ENCODE results near the gene TPD52L2.
A peak's percentile ranks its signal among the peaks of the same experiment; 100 is the strongest.

Gene TPD52L2

DNA sequence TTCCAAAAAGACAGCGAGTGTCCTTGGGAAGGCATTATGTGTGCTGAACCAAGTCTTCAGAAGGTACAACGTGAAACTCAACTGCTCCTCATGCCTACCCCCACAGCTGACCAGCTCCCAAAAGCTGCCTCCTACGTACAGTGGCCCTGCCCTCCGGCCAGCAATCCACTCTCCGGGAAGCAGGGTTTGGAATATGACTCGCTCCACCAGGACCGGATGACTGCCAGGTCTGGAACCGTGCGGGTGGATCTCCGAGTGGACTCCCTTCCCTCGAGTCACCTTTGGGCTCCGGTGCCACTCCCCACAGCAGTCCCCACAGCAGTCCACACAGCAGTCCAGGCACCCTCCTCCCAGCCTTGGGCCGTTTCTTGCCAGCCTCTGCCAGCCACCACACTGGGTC is 38.3 kb upstream of the TPD52L2 start:
- peaks cover 31 to 59% (median 44%) of the 10 kb centered on the region in 10 experiments for H3K4me1 ChIP-seq
- H3K4me3 ChIP-seq = no peak overlapping the region
- no peak overlapping the region for H3K9ac ChIP-seq
- H3K27ac ChIP-seq = no peak overlapping the region; a peak in 1 of 22 replicates
- TF ChIP-seq Cebpa-rat (IDR thresholded peaks at IDR 0.05) = no peak
- peaks cover 0 to 7% (median 3%) of the 10 kb centered on the region in 11 experiments; a peak in 8 of 22 replicates for H3K9me3 ChIP-seq (replicated peaks in 1 of 11)
- H3K36me3 ChIP-seq = no peaks in the 10 kb centered on the region
- H3K4me2 ChIP-seq = peak overlapping the region in 7 of 11 experiments; percentile 7 to 45 (median 18); a peak in 7 of 22 replicates
- H3K27me3 ChIP-seq = peaks cover 46 to 64% (median 62%) of the 10 kb centered on the region in 11 experiments
- peaks cover 0 to 67% (median 21%) of the 10 kb centered on the region in 11 experiments; a peak in 17 of 22 replicates for H4K20me1 ChIP-seq

DNA sequence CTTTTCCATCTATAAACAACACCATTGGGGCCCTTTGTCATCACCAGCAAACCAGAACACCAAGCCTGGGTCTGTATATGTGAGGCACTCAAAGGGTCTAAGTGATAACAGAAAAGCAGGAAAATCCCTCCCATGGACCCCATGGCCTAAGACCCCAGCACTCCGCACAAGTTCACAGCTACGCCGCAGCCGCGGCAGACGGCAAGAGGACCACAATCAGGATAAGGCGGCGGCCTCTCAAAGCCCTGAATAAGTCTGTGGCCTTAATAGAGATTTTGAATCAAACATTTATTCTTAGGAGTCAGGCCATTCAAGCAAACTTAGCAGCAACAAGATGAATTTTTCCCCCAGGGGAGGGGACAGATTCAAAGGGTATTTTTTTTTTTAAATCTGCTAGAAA is 36.9 kb upstream of the TPD52L2 start:
- H3K36me3 ChIP-seq = no peaks in the 10 kb centered on the region
- peaks cover 0 to 7% (median 3%) of the 10 kb centered on the region in 11 experiments; a peak in 8 of 22 replicates for H3K9me3 ChIP-seq (replicated peaks in 1 of 11)
- no peak overlapping the region for H3K9ac ChIP-seq
- TF ChIP-seq Cebpa-rat (IDR thresholded peaks at IDR 0.05) = no peak
- H3K27ac ChIP-seq = no peak overlapping the region
- no peak overlapping the region for H3K4me3 ChIP-seq
- peak overlapping the region in 8 of 11 experiments; percentile 9 to 94 (median 36); a peak in 12 of 22 replicates for H3K4me2 ChIP-seq
- H4K20me1 ChIP-seq = peaks cover 0 to 53% (median 34%) of the 10 kb centered on the region in 11 experiments; a peak in 19 of 22 replicates
- peaks cover 23 to 52% (median 41%) of the 10 kb centered on the region in 10 experiments for H3K4me1 ChIP-seq
- H3K27me3 ChIP-seq = peaks cover 60 to 78% (median 75%) of the 10 kb centered on the region in 11 experiments

GRCh38 chr20:63828545-63828944 is 36.5 kb upstream of the TPD52L2 start:
- Histone ChIP-seq H3K4me1 (peaks cover 23 to 50% (median 40%) of the 10 kb centered on the region in 10 experiments), H4K20me1 (peaks cover 0 to 50% (median 34%) of the 10 kb centered on the region in 11 experiments; a peak in 19 of 22 replicates), H3K4me3 (no peak overlapping the region), H3K9ac (no peak overlapping the region), H3K27me3 (peaks cover 63 to 82% (median 80%) of the 10 kb centered on the region in 11 experiments), H3K36me3 (no peaks in the 10 kb centered on the region), H3K9me3 (replicated peaks in 1 of 11) (peaks cover 0 to 7% (median 3%) of the 10 kb centered on the region in 11 experiments; a peak in 8 of 22 replicates), H3K27ac (no peak overlapping the region), H3K4me2 (peak overlapping the region in 6 of 11 experiments; percentile 27 to 94 (median 67); a peak in 8 of 22 replicates)
- TF ChIP-seq Cebpa-rat (IDR thresholded peaks at IDR 0.05) = no peak

DNA sequence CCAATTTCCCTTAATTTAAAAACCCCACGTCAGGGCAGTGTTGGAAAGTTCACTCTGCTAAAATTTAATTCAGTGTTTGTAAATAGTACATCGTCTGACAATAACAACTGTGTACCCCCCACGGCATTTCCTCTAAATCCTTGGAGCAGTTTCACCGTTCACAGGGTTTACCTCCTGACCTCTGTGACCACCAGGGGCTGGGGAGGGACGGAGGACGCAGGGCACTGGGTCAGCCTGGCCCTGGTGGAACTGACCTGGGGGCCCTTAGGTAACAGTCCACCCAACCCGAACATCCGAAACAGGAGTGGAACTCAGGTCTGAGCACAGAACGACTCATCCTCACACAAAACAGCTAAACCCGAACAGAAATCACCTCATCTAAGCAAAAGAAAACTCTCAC is 36.1 kb upstream of the TPD52L2 start:
- TF ChIP-seq Cebpa-rat (IDR thresholded peaks at IDR 0.05) = no peak
- peaks cover 67 to 86% (median 84%) of the 10 kb centered on the region in 11 experiments for H3K27me3 ChIP-seq
- peaks cover 25 to 50% (median 39%) of the 10 kb centered on the region in 10 experiments for H3K4me1 ChIP-seq
- peak overlapping the region in 3 of 10 experiments; percentile 74 to 83 (median 76); a peak in 1 of 20 replicates for H3K4me3 ChIP-seq
- H4K20me1 ChIP-seq = peaks cover 0 to 46% (median 34%) of the 10 kb centered on the region in 11 experiments; a peak in 19 of 22 replicates
- no peak overlapping the region for H3K27ac ChIP-seq
- no peak overlapping the region for H3K9ac ChIP-seq
- peaks cover 0 to 7% (median 3%) of the 10 kb centered on the region in 11 experiments; a peak in 8 of 22 replicates for H3K9me3 ChIP-seq (replicated peaks in 1 of 11)
- H3K4me2 ChIP-seq = peak overlapping the region in 8 of 11 experiments; percentile 88 to 97 (median 90); a peak in 12 of 22 replicates
- no peaks in the 10 kb centered on the region for H3K36me3 ChIP-seq

- H3K27me3 ChIP-seq = peaks cover 69 to 92% (median 90%) of the 10 kb centered on the region in 11 experiments
- H3K27ac ChIP-seq = no peak overlapping the region
- no peak for TF ChIP-seq Cebpa-rat (IDR thresholded peaks at IDR 0.05)
- H3K4me1 ChIP-seq = peaks cover 32 to 57% (median 43%) of the 10 kb centered on the region in 10 experiments
- peaks cover 0 to 7% (median 3%) of the 10 kb centered on the region in 11 experiments; a peak in 8 of 22 replicates for H3K9me3 ChIP-seq (replicated peaks in 1 of 11)
- H3K9ac ChIP-seq = peak overlapping the region in 8 of 11 experiments; percentile 0 to 83 (median 65); a peak in 11 of 22 replicates
- H3K36me3 ChIP-seq = no peaks in the 10 kb centered on the region
- peaks cover 0 to 49% (median 34%) of the 10 kb centered on the region in 11 experiments; a peak in 19 of 22 replicates for H4K20me1 ChIP-seq
- peak overlapping the region; percentile 58 to 83 (median 68); a peak in 19 of 20 replicates for H3K4me3 ChIP-seq
- peak overlapping the region; percentile 86 to 97 (median 90) for H3K4me2 ChIP-seq
Measured at GRCh38 chr20:63829603-63829944, 35.5 kb upstream of the TPD52L2 start.

- Histone ChIP-seq H3K9ac (peak overlapping the region; percentile 0 to 83 (median 65); a peak in 19 of 22 replicates), H3K9me3 (replicated peaks in 1 of 11) (peaks cover 0 to 7% (median 3%) of the 10 kb centered on the region in 11 experiments; a peak in 8 of 22 replicates), H3K27me3 (peaks cover 69 to 93% (median 90%) of the 10 kb centered on the region in 11 experiments), H3K4me3 (peak overlapping the region; percentile 58 to 83 (median 68)), H3K27ac (peak overlapping the region in 1 of 11 experiments; percentile 23; a peak in 3 of 22 replicates), H4K20me1 (peaks cover 0 to 49% (median 34%) of the 10 kb centered on the region in 11 experiments; a peak in 19 of 22 replicates), H3K4me1 (peaks cover 38 to 63% (median 49%) of the 10 kb centered on the region in 10 experiments), H3K36me3 (no peaks in the 10 kb centered on the region), H3K4me2 (peak overlapping the region; percentile 86 to 97 (median 90))
- no peak for TF ChIP-seq Cebpa-rat (IDR thresholded peaks at IDR 0.05)
Measured at GRCh38 chr20:63829945-63830835, 34.9 kb upstream of the TPD52L2 start.

DNA sequence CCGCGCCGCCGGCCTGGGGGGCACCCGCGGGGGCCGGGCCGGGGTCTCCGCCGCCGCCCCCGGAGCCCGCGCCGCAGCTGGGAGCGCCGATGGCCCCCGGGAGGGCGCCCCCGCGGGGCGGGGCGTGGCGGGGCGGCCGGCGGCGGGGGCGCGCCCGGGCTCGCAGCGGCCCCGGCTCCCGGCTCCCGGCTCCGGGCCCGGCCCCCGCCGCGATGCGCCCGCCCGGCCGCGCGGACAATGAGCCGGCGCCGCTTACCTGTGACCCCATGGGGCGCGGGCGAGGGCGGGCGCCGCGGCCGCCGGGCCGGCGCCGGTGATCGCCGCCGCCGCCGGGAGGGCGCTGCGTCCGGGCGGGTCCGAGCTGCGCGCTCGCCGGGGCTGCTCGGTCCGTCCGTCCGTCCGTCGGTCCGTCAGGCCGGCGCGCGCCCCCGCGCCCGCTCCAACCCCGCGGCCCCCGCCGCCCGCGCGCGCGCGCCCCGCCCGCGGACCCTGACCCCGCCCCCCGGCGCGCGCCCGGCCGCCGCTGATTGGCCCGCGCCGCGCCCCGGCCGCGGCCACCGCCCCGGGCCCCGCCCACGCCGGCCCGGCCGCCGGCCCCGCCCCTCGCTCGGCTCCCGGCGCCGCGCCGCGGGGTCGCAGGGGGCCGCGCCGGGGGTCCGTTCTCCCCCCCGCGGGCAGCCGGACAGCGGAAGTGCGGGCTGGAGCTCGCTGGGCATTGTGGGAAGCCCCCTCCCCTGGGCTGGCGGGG is 34.1 kb upstream of the TPD52L2 start, which contains the start of gene ZBTB46:
ZBTB46 (minus strand) TSS at position 424 of the 748 bp plus-strand sequence. CDS start 40,507 bp downstream, outside the sequence.
- TF ChIP-seq Cebpa-rat (IDR thresholded peaks at IDR 0.05) = no peak
- Histone ChIP-seq H3K27ac (peak within 1 kb of the TSS in 2 of 11 experiments; percentile 23 to 67; a peak in 3 of 22 replicates), H3K36me3 (no peaks in the 10 kb centered on the region), H3K4me3 (peak within 1 kb of the TSS; percentile 58 to 83 (median 68)), H3K4me2 (peak within 1 kb of the TSS; percentile 91 to 97 (median 95)), H3K4me1 (peaks cover 42 to 67% (median 53%) of the 10 kb centered on the region in 10 experiments), H3K9me3 (replicated peaks in 1 of 11) (peaks cover 0 to 7% (median 3%) of the 10 kb centered on the region in 11 experiments; a peak in 8 of 22 replicates), H4K20me1 (peaks cover 0 to 49% (median 34%) of the 10 kb centered on the region in 11 experiments; a peak in 19 of 22 replicates), H3K27me3 (peaks cover 62 to 86% (median 84%) of the 10 kb centered on the region in 11 experiments), H3K9ac (peak within 1 kb of the TSS; percentile 0 to 83 (median 65); a peak in 20 of 22 replicates)

DNA sequence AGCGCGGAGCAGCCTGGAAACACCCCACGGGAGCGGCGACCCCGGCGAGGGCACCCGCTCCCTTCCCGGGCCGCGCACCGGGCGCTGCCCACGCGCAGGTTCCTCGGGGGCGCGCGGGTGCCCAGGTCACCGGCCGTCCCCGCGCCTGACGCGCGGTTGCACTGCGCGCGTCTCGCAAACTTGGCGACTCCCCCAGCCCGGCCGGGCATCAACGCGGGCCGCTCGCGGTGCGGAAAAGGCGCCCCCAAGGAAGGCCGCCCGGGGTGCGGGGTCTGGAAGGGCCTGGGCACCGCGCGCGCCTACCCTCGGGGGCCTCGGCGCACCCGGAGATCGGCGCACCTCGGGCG is 33.5 kb upstream of the TPD52L2 start:
- Histone ChIP-seq H3K27me3 (peaks cover 57 to 82% (median 79%) of the 10 kb centered on the region in 11 experiments), H3K4me2 (peak overlapping the region; percentile 91 to 97 (median 95)), H3K27ac (peak overlapping the region in 1 of 11 experiments; percentile 19; a peak in 2 of 22 replicates), H3K4me3 (peak overlapping the region; percentile 58 to 83 (median 68)), H4K20me1 (peaks cover 0 to 49% (median 33%) of the 10 kb centered on the region in 11 experiments; a peak in 19 of 22 replicates), H3K36me3 (no peaks in the 10 kb centered on the region), H3K9ac (peak overlapping the region in 9 of 11 experiments; percentile 35 to 70 (median 49); a peak in 10 of 22 replicates), H3K9me3 (replicated peaks in 1 of 11) (peaks cover 0 to 7% (median 3%) of the 10 kb centered on the region in 11 experiments; a peak in 8 of 22 replicates), H3K4me1 (peaks cover 44 to 69% (median 56%) of the 10 kb centered on the region in 10 experiments)
- TF ChIP-seq Cebpa-rat (IDR thresholded peaks at IDR 0.05) = no peak
